H7 (cell line): Measurements from ENCODE around the gene GMDS. TPM values are rescaled to one million over a fixed set of nuclear protein-coding genes. Genes with fewer than 3 reads are reported as not detected.
"Not testable (repeated sequence)": the region's sequence is repeated elsewhere in the genome, so short reads cannot be mapped to it uniquely, and the experiment has no call there.

Experiments used
- DNase-seq: peaks from one replicate; pipeline ENCODE4 v3.0.0; 2012
- H3K27me3 ChIP-seq: 2 replicates; pipeline ENCODE4 v1.6.0; 2011; ENCODE audit warnings: mild to moderate bottlenecking, low read length; ENCODE audit not compliant: control insufficient read depth, insufficient read depth
- H3K36me3 ChIP-seq: replicated peaks from 2 replicates; pipeline ENCODE4 v1.5.1; 2011; ENCODE audit warnings: low read length; ENCODE audit not compliant: control insufficient read depth, insufficient read depth
- H3K4me3 ChIP-seq: 2 replicates; pipeline ENCODE4 v1.5.1; 2011; ENCODE audit warnings: low read depth, mild to moderate bottlenecking, control low read depth, low read length, moderate library complexity; ENCODE audit not compliant: insufficient read depth
- total RNA-seq: library from RNA; depleted of rRNA; stranded (reverse); fragments of >200 nt; shearing (Covaris generic); gene quantifications from 2 replicates; pipeline ENCODE4 v1.2.3, GENCODE V29; 2014

Gene GMDS
- total RNA-seq, 1 experiment from 2014 or later = 9.0 TPM

DNA sequence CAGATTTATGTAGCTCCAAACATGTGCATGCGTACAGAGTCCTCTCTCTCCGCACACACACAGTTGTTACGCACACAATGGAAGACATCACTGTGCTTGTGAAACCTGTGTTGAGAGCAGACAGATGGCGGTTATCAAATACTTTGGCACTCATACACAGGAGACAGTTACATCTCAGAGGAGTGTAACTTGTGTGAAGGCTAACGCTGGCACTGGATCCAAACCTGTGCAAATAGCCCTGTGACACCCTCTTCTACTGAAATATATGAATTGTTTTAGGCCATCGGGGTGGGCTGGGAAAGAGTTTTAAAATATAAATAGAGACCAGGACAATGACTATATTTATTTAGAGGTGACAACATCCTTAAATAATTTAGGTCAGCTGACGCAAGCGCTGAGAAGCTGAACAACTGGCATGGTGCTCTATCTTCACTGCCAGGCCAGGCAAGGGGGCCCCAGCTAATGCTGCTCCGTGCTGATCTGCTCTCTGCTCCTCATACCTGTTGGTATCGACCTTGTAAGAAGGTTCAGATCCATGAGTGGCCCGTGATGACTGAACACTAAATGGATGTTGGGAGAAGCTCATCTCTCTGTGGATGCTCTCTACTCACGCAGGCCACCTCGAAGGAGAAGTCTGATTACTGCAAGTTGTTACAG, 566.2 kb downstream of the GMDS start:
- H3K36me3 ChIP-seq = no peaks in the 10 kb centered on the region
- H3K4me3 ChIP-seq = no peak overlapping the region
- no peaks in the 10 kb centered on the region for H3K27me3 ChIP-seq
- no peak for DNase-seq

DNA sequence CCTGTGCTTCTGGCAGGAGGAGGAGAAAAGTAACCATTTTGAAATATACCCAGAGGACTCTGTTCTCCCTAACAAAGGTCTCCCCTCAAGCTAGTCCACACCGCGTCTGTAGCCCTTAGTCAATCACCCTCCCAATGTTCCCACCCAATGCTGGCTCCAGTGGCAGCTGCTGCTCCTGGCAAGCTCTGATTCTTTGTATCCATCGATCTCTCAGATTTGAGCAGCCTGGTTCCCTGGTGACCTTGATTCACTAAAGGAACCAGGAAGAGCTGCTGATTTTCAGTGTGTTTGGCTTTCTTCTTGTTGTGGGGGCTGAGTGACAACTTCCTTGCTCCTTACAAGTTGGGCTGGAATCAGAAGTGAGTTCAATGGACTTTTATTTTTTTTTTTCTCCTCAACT, 567.2 kb downstream of the GMDS start:
- Histone ChIP-seq H3K4me3 (no peak overlapping the region), H3K27me3 (no peaks in the 10 kb centered on the region), H3K36me3 (no peaks in the 10 kb centered on the region)
- DNase-seq = peak; percentile 41

DNA sequence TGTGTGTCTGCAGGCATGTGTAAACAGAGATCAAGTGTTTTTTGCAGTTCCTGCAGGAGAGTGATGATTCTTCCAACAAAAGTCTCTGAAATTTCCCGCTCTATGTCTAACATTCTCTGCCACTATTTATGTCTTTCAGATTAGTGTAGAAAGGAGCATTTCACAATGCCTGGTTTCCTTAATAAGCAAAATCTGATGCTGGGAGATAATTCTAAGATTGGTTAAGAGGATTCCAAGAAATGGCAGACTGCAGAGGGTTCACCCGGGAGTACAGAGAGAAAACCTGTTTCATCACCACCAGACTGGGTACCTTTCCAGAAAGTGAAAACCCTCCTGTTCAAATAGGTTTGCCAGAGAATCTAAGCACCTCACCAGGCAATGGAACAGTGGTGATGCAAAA, 573.0 kb downstream of the GMDS start:
- Histone ChIP-seq H3K27me3 (no peaks in the 10 kb centered on the region), H3K4me3 (no peak overlapping the region), H3K36me3 (no peaks in the 10 kb centered on the region)
- no peak for DNase-seq

DNA sequence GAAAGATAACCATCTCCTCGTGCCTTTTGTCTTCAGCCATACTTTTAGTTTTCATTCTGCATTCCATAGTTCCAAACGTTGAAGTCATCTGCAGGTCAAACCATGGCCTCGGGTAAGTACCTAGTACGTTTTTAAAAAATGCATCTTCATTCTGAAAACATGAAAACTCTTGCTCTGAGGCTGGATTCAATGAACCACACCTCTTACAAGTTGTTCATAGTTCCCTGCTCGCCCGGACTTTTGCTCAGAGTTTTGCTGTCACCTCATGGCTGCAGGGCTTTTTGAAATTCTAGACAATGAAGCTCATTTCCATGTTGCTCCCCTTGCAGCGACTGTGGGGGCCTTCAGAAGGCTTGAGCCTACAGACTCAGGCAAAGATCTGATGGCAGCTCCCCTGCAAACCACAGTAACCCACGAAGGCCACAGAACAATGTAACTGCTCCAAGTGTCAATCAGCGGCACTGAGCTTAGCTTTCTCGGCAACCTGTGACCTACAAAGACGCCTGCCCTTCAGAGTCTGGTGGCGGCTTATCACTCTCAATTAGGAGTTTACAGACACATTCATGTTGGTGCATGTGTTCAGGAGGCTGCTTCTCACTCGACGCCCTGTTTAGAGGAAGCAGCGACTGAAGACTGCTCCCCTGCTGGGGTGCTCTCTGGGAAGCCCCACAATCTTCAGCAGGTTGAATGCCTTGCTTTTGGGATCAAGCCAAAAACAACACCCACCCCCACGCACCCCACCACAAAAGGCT, 574.5 kb downstream of the GMDS start:
- Histone ChIP-seq H3K27me3 (no peaks in the 10 kb centered on the region), H3K4me3 (no peak overlapping the region), H3K36me3 (no peaks in the 10 kb centered on the region)
- peak; percentile 26 for DNase-seq

DNA sequence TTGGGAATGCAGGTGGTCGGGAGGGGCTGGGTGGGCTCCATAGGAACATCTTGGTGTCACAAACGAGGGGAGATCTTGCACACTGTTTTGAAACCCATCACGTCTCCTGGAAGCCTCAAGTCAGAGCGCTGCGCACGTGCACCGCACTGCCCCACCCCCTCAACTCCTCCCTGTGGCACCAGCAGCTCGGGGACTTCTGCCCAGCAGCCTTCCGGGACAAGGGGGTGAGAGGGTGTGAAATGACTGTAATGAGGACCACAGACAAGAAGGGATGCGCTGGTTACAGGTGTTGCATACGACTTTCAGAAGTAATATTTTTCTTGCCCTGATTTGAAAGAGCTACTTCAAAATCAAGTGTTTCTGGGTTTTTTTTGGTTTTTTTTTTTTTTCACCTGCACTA, 575.4 kb downstream of the GMDS start:
- no peak for DNase-seq
- Histone ChIP-seq H3K27me3 (no peaks in the 10 kb centered on the region), H3K4me3 (no peak overlapping the region), H3K36me3 (no peaks in the 10 kb centered on the region)

DNA sequence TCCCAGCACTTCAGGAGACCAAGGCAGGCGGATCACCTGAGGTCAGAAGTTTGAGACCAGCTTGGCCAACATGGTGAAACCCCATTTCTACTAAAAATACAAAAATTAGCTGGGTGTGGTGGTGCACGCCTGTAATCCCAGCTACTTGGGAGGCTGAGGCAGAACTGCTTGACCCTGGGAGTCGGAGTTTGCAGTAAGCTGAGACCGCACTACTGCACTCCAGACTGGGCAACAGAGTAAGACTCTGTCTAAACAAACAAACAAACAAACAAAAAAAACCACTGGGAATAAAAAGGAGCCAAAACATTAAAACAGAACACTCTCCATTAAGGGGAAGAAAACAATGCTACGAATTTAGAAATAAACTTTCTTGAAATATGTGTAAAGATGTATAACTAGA, 576.9 kb downstream of the GMDS start:
- H3K36me3 ChIP-seq, DNase-seq, H3K27me3 ChIP-seq, H3K4me3 ChIP-seq: not testable (repeated sequence)

DNA sequence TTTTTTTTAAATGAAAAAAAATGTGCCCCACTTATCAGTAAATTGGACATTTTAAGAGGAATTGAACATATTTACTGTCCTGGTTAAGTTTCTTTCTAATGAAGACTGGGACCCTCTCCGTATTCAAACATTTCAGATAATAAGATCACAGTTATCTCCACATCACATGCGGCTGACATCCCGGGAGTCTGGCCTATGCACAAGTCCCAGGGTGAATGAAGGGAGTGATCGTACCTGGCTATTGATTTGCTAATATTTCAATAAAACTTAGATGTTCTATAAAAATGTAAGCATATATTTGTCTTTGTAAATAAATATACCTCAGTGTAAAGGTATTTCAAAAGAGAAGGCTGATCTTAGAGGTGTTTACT, 577.6 kb downstream of the GMDS start:
- Histone ChIP-seq H3K27me3 (no peaks in the 10 kb centered on the region), H3K36me3 (no peaks in the 10 kb centered on the region), H3K4me3 (no peak overlapping the region)
- DNase-seq = no peak

DNA sequence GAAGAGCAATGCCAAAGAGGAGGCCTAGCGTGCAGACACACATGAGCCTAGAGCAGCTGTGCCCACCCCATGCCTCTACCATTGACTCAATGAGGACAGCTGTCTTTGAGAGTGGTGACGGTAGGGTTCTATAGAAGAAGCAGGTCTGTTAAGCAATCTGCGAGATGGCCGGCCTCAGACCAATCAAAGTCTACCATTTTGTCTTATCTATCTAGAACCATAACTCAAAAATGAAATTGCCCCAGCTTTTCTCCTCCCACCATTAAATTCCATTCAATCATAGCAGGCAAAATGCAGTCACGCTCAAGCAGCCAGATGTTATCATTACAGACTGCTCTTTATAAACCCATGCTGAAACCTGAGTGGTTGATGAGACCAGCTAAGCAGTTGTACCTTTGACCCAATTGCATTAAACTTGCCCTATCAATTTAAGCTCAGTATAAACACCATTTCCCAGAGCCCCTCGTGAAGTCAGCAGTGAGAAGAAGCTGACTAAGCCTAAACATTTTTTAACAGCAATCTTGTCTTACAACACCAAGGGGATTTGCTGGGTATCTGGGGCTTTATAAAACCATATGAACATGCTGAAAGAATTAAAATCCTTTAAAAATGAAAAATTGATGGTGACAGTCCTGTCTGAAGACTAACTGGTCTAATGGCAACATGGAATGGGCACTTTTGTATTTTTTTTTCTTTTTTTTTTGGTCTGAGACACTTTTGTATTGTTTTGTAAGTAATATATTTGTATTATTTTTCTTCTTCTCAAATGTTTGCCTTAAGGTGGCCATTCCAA, 578.2 kb downstream of the GMDS start:
- Histone ChIP-seq H3K4me3 (no peak overlapping the region), H3K36me3 (no peaks in the 10 kb centered on the region)
- no peak for DNase-seq

DNA sequence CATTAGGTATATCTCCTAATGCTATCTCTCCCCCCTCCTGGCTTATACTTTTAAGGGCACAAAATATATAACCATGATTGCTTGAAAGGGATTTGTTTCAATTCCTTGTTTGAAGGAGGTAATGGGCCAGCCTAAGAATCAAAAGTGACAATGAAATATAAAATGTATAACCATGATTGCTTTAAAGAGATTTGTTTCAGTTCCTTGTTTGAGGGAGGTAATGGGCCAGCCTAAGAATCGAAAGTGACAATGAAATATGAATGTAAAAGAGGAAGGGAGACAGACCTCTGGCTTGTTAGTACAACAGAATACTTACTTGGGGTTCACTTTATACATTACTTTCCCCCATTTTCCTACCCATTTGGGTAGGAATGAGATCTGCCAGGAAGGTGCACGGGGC, 580.2 kb downstream of the GMDS start:
- Histone ChIP-seq H3K27me3 (no peaks in the 10 kb centered on the region), H3K36me3 (no peaks in the 10 kb centered on the region), H3K4me3 (no peak overlapping the region)
- DNase-seq = no peak

More for the DNA sequence above, 578.2 kb downstream of the GMDS start:
- no peaks in the 10 kb centered on the region for H3K27me3 ChIP-seq

DNA sequence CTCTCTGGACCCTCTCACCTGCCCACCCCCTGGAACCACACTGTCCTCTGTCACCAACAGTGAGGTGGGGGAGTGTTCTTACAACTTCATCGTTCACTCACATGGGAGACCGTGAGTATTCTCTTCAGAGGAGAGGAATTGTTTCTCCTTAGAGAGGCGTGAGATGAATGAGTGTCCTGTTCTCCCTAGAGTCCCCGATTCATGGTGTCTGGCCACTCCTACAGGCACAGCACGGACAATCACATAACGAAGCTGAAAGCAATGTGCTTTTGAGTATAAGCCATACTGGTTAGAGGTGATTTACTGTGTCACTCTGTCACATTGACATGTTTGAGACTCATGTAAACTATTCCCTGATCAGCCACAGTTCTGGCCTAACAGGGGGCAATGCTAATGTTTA, 581.1 kb downstream of the GMDS start:
- H3K27me3 ChIP-seq = no peaks in the 10 kb centered on the region
- no peak for DNase-seq
- H3K4me3 ChIP-seq = no peak overlapping the region
- no peaks in the 10 kb centered on the region for H3K36me3 ChIP-seq

DNA sequence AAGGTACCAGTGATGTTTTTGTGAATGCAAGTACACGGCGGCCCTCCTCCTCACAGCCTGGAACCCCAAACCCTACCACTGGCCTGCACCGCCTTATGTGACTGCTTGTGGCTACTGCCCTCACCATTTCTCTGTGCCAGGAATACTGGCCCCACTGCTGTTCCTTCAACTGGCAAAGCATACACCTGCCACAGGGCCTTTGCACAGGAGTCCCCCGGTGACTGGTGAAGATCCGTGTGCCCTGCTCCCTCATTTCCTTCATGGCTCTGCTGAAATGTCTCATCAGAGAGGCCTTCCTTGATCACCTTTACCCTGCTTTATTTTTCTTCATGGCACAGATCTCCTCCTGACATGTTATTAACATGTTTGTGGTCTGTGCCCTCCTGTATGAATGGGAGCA, 581.9 kb downstream of the GMDS start:
- no peak overlapping the region for H3K4me3 ChIP-seq
- DNase-seq = no peak
- no peaks in the 10 kb centered on the region for H3K36me3 ChIP-seq
- H3K27me3 ChIP-seq = no peaks in the 10 kb centered on the region

DNA sequence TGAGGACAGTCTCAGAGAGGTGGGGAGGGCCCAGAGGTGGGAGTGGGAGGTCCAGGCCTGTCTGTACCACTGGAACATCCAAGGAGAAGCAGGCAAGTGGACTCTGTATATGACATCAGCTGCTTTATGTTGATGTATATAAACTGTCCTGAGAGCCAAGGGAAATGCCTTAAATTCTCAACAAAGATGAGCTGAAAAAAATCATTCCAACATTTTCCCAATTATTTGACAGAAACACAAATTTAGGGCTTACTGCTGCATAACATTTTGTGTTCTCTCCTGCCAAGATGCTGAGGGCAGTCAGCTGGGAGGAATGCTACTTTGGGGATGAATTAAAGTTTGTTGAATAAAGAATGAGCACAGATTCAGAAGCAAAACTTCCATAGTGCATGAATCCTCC, 582.9 kb downstream of the GMDS start:
- H3K4me3 ChIP-seq = no peak overlapping the region
- H3K36me3 ChIP-seq = no peaks in the 10 kb centered on the region
- no peaks in the 10 kb centered on the region for H3K27me3 ChIP-seq
- DNase-seq = no peak

DNA sequence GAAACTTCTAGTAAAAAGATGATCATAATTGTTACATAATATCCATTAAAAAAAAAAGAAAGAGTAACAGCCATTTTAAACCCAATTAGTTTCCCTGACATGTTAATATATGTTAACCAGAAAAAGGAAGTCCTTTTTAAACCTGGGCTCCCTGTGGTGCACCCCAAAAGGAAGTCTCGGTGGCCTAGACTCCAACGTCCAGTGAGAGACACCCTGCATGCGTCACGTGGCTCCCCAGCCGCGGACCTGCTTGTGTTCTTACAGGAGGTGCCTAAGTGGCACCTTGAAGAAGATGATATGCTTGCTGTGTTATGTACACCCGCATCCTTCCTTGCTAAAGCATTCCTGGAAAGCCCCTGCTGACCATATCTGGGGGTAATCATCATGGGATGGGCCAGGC, 585.6 kb downstream of the GMDS start:
- Histone ChIP-seq H3K4me3 (no peak overlapping the region), H3K27me3 (no peaks in the 10 kb centered on the region), H3K36me3 (no peaks in the 10 kb centered on the region)
- DNase-seq = no peak

DNA sequence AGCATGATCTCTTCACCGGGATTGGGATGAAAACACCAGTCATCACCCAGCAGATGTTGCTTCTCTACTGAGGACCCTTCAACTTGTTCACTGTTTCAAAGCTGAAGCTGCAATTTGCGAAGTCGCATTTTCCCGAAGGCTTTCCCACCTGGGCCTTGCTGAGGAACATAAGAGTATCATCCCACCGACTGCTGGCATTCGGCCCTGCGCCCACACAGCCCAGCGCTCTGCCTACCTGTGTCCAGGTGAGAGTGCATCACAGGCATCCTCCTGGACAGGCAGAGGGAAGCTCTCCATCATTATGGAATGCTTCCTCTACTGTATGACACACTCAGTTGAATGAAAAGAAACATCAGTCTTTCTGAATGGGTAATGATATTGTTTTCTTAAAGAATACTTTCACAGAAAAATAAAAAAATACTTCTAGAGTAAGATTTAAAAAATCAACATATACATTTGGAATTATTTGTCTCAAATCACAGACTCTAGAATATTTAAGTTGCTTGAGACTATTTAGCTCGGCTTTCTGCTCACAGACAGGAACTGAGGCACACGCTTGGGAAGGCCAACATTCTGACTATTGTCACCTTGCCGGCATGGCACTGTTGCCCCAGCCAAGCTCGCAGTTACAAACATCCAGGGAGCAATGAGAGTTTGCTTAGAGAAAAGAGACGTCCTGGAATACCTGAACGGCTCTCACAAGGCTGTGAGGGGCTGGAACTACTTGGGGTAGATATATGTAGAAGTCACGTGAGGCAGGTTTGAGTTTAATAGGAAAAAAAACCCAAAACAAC, 587.0 kb downstream of the GMDS start:
- no peak for DNase-seq
- no peak overlapping the region for H3K4me3 ChIP-seq
- no peaks in the 10 kb centered on the region for H3K36me3 ChIP-seq
- no peaks in the 10 kb centered on the region for H3K27me3 ChIP-seq
